T47D (cell line): ENCODE results near the gene FAM53A.

ENCODE experiments used
- DNase-seq, 2 experiments: peaks; one replicate each; pipeline versions ENCODE4 v3.0.0 to v3.0.0-alpha.2; 2011 to 2012; ENCODE audit warnings: low read depth in 1 of 2, low spot score in 1 of 2
- JUND ChIP-seq: IDR thresholded peaks from 2 replicates; pipeline ENCODE4 v1.6.1; 2012; ENCODE audit warnings: low read depth
- in situ Hi-C: cut with HindIII; loops from 2 replicates; pipeline ENCODE4 v1.10.0; 2016; ENCODE audit warnings: low sequenced_read_pairs, low pct_unique_long_range_greater_than_20kb

FAM53A gene

DNA sequence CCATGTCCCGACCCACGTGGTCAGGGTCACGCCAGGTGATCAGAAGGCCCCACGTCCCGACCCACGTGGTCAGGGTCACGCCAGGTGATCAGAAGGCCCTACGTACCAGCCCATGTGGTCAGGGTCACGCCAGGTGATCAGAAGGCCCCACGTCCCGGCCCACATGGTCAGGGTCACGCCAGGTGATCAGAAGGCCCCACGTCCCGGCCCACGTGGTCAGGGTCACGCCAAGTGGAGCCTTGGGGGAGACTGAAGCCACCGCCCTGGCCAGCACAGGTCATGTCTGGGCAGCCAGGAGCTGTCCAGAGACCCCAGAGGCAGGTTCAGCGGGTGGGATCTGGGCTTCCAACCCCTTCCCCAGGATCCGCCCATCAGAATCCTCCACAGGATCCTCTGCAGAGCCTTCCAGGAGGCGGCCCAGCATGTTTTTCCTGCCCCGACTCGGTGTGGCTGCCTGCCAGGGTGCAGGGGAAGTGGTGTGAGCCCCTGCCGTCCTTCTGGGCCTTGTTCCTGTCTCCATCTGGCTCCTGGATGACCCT is 58.4 kb downstream of the FAM53A start:
- no peak for TF ChIP-seq JUND
- in situ Hi-C loops, result no loop called here
- no peak for DNase-seq

DNA sequence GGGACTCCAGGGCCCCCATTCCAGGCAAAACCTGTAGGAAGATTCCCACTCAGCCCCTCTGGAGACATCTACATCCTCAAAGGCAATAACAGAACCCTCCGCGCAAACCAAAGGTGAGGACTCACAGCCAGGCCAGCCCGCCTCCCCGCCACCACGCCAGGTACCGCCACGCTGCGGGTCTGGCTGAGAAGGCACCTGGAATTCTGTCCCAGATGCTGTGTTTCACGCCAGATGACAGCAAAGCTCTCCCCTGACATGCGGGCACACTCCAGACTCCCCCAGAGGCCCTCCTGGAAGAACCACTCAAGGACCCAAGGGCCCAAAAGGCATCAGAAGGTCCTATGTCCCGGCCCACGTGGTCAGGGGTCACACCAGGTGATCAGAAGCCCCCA is 59.6 kb downstream of the FAM53A start:
- no peak for TF ChIP-seq JUND
- DNase-seq, result no peak
- in situ Hi-C loops, result no loop called here

DNA sequence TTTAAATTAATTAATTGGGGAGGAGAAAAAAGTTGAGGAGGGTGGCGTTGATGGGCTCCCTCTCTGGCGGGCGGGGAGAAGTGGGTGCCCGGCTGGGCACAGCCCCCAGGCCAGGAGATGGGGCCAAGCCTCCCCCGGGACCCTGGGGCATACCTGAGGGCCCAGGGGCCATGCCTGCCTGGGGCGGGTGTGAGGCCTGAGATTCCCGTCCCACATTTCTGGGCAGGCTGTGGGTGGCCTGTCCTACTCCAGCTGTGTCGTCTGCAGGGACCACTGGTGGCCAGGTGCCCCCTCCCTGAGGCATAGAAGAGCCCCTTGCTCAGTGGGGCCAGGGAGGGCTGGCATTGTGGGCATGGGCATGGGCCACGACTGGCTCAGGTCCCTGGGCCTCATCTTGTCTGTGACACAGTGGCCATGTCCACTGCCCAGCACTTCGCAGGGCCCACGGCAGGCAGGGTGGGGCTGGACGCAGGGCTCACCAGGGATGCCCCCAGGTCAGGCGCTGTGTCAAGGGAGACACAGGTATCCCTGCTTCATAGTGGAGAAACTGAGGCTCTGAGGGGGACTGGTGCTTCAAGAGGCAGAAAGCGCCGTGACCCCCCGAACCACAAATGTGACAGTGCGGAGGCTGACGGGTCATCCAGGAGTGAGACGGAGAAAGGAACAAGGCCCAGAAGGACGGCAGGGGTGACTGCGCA is 60.1 kb downstream of the FAM53A start:
- DNase-seq, result no peak
- TF ChIP-seq JUND, result no peak
- in situ Hi-C loops, result no loop called here

DNA sequence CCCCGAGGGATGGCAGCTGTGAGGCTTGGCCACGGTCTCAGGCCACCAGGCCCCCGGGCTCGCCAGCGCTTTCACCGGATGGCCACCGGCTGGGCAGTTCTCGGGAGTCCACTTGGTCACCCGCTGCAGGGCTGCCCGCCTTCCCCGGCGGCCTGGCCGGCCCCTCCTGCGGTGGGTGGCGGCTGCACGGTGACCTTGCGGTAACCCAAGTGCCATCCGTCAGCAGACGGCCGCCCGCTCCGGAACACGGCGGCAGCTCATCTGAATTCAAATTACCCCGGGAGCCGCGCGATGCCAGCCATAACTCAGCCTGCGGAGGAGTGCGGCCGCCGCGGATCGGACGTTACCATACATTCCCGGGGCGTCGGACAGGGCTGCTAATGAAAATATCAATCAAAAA is 60.7 kb downstream of the FAM53A start:
- in situ Hi-C loops, result no loop called here
- TF ChIP-seq JUND, result no peak

DNA sequence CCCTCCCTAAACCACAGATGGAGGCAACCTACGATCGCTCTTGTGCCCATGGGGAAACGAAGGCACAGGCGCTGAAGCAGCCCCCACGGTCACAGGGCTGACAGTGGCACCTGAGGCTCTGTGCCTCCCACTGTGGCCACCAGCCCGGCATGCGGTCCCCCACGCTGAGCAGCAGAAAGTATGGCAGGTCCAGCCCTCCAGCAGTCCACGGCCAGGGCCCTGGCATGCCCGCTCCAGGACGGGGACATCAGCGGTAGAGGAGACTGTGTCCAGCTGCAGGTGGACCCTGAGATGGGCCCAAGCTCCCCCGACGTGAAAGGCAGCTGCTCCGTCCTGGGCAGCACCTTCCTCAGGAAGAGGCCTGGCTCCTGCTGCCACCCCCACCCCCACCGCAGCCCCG is 61.2 kb downstream of the FAM53A start:
- TF ChIP-seq JUND, result no peak
- DNase-seq, result no peak
- in situ Hi-C loops, result no loop called here

More for the DNA sequence above, 60.7 kb downstream of the FAM53A start:
- DNase-seq, result no peak

DNA sequence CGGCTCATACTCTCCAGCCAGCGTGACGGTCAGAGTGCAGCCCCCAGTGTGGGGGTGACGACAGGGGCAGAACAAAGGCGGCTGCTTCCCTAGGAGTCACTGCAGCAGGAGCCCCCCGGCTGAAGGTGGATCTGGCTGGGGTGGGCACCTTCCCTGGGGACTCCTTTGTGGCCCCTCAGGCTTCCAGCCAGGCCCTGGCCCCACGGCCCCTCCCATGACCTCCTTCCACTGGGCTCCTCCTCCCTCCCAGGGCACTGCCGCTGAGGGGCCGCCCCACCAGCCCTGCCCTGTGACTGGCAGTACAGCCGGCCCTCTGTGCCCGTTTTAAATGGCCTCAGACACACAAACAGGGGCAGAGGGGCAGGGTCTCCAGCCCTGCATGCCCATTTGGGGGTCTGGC is 61.9 kb downstream of the FAM53A start:
- in situ Hi-C loops, result no loop called here
- DNase-seq, result no peak
- no peak for TF ChIP-seq JUND

DNA sequence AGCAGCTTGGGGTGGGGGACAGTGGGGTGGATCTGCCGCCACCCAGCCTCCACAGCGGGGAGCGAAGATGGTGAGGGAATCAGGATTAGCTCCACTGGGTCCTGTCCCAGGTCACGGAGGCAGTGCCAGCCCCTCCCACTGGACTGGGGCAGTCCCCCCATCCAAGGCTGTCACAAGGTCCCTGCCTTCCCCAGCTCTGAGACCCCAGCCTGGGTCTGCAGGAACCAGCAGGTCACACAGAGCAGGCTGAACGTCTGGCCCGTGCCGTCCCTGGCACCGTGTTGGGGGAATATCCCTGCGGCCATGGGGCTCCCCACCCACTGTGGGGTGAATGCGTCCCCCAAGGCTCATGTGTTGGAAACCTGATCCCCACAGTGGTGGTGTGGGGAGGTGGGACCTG is 62.6 kb downstream of the FAM53A start:
- DNase-seq, result no peak
- in situ Hi-C loops, result no loop called here
- no peak for TF ChIP-seq JUND

DNA sequence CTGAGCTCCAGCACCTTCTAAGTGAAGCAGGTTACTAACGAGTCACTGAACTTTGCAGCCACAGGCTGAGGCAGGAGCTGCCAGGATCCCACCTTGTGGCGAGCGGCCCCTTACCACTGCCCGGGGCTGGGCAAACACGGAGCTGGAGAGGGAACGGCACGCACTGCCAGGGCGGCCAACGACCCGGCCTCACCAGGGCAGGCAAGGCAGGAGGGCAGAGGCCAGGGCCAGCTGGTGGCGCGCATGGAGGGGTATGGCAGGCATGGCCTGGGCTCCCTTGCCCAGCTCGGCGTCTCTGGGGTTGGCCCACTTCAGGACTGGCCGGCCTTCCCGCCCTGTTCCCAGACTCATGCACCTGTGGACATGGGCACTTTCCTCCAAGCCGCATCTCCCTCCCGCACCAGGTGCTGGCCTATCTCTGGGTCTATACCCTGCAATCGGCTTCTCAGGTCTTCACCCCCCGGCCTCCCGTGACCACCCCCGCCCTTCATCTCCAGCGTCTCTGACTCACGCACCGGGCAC is 64.9 kb downstream of the FAM53A start:
- no peak for DNase-seq
- in situ Hi-C loops, result no loop called here
- no peak for TF ChIP-seq JUND

DNA sequence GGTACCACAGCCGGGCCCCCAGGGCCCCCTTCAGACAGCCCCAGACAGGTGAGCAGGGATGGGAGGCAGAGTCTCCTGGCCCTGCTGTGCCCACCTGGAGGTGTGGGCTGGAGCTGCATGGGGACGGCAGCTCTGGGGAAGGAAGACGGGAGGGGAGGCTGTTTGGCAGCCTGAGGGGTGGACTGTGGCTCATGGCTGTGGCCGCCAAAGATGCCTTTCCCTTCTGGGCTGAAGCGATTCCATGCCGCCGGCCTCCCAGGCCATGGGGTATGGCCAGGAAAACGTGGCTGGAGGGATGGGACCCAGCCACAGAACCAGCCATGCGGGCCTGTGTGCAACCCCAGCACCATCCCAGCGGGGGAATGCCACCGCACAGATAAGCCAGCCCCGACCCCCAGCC is 65.7 kb downstream of the FAM53A start:
- in situ Hi-C loops, result no loop called here
- TF ChIP-seq JUND, result no peak

DNA sequence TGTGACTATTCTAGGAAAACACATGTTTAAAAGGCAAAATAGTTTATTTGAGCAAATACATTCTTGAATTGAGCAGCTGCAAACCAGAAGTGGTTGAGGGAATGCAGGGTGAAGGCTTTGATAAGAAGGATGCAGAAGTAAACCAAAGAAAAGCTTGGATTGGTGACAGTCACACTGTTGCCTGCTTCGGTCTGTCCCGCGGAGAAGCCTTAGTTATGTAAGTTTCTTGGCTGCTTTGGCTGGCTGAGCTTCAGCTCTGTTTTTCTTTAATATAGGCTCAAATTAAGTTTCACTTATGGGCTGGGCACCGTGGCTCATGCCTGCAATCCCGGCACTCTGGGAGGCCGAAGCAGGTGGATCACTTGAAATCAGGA is 67.6 kb downstream of the FAM53A start:
- DNase-seq, result no peak
- no peak for TF ChIP-seq JUND
- in situ Hi-C loops, result no loop called here

More for the DNA sequence above, 65.7 kb downstream of the FAM53A start:
- no peak for DNase-seq

DNA sequence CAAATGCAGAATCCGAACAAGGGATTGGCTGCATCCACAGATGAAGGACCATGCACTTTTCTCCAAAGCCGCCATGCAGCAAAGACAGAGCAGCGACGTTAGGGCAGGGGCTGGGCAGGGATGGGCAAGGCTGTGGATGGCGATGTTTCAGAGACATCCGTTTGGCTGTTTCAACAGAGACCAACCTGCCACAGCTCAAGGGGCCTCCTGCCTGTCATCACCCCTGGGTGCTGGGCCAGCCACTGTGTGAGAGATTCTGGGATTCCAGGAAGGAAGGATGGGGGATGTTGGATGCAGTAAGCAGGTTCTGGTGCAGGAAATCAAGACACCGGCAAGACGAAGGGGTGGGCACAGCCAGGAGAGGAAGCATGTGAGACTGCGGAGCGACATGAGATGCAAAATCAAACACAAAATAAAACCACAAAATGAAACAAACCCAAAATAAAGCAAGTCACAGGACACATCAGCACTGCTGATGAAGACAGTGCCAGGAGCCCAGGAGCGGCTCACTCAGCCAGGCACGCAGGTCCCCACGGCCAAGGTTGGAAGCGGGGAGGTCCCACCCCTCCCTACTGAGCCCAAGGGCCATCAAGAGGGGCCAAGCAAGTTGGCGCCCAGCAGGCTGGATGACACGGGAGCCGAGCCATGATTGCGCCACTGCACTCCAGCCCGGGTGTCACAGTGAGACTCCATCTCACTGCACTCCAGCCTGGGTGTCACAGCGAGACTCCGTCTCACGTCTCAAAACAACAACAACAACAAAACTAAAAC is 68.1 kb downstream of the FAM53A start:
- no peak for DNase-seq
- in situ Hi-C loops, result no loop called here
- TF ChIP-seq JUND, result no peak

DNA sequence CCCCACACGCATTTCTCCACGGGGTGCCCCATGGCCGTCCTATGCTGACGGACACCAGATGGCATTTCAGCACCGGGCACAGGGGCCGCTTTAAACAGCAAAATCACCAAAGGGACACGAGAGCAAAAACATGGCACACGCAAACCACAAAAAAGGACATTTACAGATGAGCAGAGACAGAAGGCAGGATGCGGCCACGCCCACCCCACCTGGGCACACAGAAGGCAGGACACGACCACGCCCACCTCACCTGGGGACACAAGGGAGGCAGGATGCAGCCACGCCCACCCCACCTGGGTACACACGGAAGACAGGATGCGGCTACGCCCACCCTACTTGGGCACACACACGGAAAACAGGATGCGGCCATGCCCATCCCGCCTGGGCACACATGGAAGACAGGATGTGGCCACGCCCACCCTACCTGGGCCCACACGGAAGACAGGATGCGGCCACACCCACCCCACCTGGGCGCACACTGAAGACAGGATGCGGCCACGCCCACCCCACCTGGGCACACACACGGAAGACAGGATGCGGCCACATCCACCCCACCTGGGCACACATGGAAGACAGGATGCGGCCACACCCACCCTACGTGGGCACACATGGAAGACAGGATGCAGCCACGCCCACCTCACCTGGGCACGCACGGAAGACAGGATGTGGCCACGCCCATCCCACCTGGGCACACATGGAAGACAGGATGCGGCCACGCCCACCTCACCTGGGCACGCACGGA is 69.1 kb downstream of the FAM53A start:
- in situ Hi-C loops, result no loop called here
- peak in 1 of 2 experiments; percentile 57 for DNase-seq
- no peak for TF ChIP-seq JUND

DNA sequence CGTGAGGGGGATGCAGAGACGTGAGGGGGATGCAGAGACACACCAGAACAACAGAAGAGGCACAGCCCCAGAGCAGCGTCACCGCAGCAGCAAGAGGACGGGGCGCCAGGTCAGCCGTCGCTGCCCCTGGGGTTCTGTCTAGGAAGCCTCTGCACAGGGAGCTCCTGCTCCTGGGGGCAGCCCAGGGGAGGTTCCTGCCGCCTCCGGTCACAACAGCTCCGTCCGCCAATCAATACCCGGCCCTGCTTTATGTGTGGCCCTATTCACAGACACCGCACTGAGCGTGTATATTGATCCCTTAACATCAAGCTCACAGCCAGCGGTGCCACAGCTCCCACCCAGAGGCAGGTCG is 69.6 kb downstream of the FAM53A start:
- in situ Hi-C loops, result no loop called here
- no peak for DNase-seq
- TF ChIP-seq JUND, result no peak
